ENCODE measurements around the gene MRPS9.
A peak's percentile ranks its signal among the peaks of the same experiment; 100 is the strongest.

MRPS9 gene

GRCh38 chr2:105121434-105121833 lies 83.6 kb downstream of the MRPS9 start:
- DNase-seq (ENCODE audit: low read depth): no peak

GRCh38 chr2:105125428-105125827 lies 87.6 kb downstream of the MRPS9 start:
- DNase-seq (ENCODE audit: low read depth): no peak

DNA sequence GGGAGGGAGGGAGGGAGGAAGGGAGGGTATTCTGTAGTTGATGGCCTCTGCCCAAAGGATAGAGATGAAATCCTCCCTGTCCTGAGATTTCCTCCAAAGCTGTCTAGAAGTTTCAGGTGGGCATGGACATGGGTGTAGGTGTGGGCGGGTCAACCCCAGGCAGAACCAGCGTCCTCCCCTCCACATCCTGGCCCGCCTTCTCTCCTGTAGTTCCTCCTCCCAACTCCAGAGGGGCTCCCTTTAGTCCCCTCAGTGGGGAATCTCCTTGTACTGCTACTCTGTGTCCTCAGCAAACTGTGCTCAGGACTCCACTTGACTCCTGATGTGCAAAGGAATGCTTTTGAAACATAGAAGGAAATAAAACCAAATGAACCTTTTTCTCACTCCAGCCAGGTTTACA lies 88.1 kb downstream of the MRPS9 start:
- DNase-seq (ENCODE audit: low read depth): no peak

GRCh38 chr2:105126336-105126735 lies 88.5 kb downstream of the MRPS9 start:
- DNase-seq (ENCODE audit: low read depth): no peak

GRCh38 chr2:105127289-105127915 lies 89.5 kb downstream of the MRPS9 start:
- no peak for DNase-seq (ENCODE audit: low read depth)

- DNase-seq (ENCODE audit: low read depth): no peak
Observed at GRCh38 chr2:105129722-105130232, 91.9 kb downstream of the MRPS9 start.

DNA sequence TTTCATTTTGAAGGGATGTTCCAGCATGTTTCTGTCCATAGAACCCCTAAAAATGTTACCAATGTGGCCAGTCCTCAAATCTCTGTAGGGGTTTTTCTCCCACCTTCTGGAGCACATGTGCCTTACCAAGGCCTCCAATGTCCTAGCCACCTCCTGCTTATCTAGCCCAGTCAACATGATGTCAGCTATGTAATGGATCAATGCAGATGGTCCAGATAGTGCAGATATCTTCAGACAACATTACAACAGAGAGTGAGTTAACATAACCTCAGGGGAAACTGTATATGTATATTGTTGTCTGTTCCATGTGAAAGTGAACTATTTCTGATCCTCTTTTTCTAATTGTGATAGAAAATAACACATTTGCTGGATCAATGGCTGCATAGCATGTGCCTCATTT lies 92.7 kb downstream of the MRPS9 start:
- DNase-seq (ENCODE audit: low read depth): no peak

DNA sequence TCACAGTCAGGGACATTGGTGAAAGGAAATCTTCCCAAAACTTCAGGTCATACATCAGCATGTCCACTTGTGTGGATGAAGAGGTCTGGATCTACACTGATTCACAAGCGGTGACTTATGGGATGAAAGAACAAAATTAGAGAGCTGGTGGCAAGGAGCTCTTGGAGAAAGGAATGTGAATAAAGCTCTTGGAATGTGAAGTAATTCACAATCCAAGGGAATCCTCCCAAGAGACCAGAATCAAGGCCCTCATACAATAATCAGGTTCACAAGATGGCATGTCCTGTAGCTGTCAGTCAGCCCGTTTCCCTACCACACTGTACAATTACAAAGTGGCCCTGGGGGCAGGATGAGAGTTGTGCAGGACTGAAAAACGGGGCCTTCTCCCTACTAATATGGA lies 96.2 kb downstream of the MRPS9 start:
- DNase-seq (ENCODE audit: low read depth): no peak

- DNase-seq (ENCODE audit: low read depth): no peak
Observed at GRCh38 chr2:105135436-105135835, 97.6 kb downstream of the MRPS9 start.

DNA sequence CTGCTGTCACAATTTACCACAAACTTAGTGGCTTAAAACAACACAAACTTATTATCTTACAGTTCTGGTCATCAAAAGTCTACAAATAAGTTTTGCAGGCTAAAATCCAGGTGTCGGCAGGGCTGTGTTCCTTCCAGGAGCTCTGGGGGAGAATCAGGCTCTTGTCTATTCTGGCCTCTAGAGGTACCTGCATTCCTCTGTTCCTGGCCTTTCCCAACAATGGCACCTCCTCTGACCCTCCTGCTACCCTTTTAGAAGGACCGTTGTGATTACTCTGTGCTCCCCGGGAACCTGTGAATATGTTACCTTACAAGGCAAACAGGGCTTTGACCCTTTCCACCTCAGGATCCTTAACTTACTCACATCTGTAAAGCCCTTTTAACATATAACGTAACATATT lies 98.5 kb downstream of the MRPS9 start:
- DNase-seq (ENCODE audit: low read depth): no peak

GRCh38 chr2:105138643-105139042 lies 100.8 kb downstream of the MRPS9 start:
- DNase-seq (ENCODE audit: low read depth): no peak

DNA sequence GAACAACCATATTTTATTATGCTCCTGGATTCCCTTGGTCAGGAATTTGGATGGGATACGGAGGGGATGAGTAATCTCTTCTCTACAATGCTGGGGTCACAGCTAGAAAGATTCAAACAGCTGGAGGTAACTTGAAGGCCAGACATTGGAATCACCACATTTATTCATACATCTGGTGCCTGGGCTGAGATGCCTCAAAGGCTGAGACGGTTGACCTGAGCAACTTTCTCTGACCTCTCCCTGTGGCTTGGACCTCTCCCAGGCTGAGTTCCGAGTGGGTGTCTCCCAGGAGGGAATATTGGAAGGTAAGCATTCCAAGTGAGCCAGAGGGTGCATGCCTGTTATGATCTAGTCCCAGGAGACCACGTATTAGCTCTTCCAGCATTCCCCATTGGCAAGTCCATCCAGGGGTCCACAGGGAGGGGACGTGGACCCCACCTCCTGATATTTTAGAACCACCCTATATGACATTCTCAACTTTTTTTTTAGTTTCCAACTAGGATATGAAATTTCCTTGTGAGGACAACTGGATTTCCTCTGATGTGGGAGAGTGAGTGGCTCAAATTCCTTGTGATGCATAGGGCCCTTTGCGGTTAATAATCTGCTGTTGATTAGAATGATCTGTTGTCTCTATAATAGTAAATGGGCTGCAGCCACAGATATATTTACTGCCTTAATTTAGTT lies 101.8 kb downstream of the MRPS9 start:
- DNase-seq (ENCODE audit: low read depth): no peak

DNA sequence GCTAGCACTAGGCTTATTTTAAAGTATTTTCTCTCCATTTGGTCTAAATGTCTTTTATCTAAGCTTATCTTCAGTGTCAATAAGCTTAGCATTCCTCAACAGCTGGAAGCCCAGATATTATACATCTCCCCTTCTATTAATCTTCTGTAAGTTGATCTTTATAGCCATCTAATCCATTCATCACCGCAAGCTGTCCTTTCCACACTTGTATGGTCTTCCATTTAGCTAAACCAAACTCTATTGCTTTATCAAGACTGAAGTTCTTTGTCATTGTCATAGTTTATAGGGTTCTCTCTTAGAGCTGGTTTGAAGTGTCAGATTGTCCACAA lies 102.3 kb downstream of the MRPS9 start:
- no peak for DNase-seq (ENCODE audit: low read depth)

DNA sequence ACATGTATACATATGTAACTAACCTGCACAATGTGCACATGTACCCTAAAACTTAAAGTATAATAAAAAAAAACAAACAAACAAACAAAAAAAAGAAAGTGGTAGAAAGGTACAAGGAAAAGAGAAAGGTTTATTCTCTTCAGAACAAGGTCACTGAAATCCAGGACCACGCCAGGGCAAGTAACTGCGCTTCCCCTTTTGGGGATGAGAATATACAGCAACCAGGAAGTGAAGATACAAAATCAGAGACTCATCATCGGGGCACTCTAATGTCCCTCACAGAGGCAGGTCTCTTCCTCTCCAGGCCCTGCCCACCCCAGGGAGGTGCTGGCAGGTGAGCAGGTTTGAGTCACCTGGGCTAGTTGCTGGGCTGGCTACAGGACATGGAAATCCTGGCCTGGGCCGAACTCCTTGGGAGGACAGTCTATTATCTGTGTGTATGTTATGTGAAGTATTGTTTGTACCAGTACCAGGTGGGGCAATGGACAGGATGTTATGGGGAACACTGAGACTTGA lies 103.3 kb downstream of the MRPS9 start:
- DNase-seq (ENCODE audit: low read depth): no peak

- no peak for DNase-seq (ENCODE audit: low read depth)
Observed at GRCh38 chr2:105142239-105142638, 104.4 kb downstream of the MRPS9 start.

DNA sequence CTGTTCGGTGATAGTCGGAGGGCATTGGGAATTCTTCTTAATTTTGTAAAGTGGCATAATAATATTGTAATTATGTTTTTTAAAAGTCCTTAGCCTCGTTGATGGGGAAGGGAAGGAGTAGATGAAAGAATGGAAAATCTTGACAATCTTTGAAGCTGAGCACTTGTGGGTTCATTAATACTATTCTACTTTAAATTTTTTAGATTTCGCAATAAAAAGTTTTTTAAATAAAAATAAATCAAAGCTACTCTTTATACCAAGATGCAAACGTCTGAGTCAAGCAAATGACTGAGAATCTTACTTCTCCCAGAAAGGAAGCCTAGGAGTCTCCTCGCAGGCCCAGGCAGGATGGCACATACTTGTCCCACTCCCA lies 105.2 kb downstream of the MRPS9 start:
- DNase-seq (ENCODE audit: low read depth): no peak

GRCh38 chr2:105143467-105144151 lies 105.7 kb downstream of the MRPS9 start:
- peak; percentile 0 for DNase-seq (ENCODE audit: low read depth)

- DNase-seq (ENCODE audit: low read depth): no peak
Observed at GRCh38 chr2:105144152-105144940, 106.5 kb downstream of the MRPS9 start.

DNA sequence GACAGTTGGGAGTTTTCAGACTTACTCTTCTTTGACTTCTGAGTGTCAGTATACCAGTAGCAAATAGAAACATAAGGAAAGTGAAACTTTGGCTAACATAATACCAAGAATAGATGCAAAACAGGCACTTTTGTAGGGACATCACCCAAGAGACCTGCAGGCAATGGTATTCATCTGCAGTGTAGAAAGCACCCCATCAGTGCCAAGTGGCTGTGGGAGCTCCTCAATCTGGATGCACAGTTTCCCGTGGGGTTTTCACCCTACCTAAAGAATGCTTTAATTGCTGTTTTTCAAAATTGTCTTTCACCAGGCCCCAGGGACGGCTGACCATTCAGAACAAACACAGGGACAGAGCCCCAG lies 107.1 kb downstream of the MRPS9 start:
- DNase-seq (ENCODE audit: low read depth): no peak

DNA sequence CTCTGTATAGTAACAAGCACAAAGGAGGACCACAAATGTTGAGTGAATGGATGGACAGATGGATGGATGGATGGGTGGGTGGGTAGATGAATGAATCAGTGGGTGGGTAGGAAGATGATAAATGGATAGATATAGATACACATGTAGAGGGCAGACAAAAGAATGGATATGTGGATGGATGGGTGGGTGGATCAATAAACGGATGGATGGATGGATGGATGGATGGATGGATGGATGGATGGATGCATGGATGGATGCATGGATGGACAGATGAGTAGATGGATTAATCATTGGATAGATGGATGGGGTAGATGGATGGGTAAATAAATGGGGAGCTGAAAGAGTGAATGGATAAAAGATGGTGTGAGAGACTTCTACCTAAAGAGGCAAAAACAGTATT lies 111.4 kb downstream of the MRPS9 start:
- DNase-seq (ENCODE audit: low read depth): no peak

Data from stimulated activated CD8-positive, alpha-beta memory T cell treated with anti-CD3 and anti-CD28 coated beads, Interleukin-15, amount 100 ng/mL, for 1 hour (primary cell).